ENCODE data around the gene LMBR1L. TPM values are rescaled to one million over a fixed set of nuclear protein-coding genes. Genes with fewer than 3 reads are reported as not detected.
A peak's percentile ranks its signal among the peaks of the same experiment; 100 is the strongest.

LMBR1L gene, protein sequence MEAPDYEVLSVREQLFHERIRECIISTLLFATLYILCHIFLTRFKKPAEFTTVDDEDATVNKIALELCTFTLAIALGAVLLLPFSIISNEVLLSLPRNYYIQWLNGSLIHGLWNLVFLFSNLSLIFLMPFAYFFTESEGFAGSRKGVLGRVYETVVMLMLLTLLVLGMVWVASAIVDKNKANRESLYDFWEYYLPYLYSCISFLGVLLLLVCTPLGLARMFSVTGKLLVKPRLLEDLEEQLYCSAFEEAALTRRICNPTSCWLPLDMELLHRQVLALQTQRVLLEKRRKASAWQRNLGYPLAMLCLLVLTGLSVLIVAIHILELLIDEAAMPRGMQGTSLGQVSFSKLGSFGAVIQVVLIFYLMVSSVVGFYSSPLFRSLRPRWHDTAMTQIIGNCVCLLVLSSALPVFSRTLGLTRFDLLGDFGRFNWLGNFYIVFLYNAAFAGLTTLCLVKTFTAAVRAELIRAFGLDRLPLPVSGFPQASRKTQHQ
- 100 to 1,000 TPM in 1 of 6 donors, 10 to 100 TPM in 5; 20.4 to 108 (median 57.7) TPM for total RNA-seq

DNA sequence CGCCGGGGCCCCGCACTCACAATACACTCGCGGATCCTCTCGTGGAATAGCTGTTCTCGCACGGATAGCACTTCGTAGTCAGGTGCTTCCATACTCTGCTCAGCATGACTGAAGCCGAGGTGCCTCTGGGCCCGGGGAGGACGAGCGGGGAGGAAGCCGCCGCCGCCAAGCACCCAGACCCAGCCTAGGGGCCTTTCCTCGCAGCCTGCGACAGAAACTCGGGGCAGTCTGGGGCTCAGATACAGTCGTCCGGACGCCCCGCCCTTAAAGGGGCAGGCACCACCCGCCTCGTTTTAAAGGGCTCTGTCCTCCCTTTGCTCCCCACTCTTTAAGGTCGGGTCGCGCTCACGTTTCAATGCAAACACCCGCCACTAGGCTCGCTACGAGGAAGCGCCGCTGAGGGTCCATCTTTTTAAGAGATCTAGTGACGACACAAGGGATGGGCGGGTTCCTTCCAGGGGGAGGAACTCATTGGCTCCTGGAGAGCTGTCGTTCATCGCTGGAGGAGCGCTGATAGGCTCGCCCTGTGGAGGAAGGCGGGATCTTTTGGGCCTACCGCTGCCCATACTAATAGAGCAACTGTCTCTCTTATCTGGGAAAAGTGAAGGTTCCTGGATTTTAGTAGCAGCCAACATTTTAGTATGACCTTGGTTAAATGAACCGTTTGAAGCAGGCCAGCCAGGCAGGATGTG, at the start of gene LMBR1L:
Gene LMBR1L, minus strand, starts transcription at position 384 of the 692 bp plus-strand sequence. Its CDS starts 292 bp downstream, at position 92.
- peak; percentile 90 to 96 for DNase-seq
- Histone ChIP-seq H3K36me3 (peaks cover 0 to 14% (median 4%) of the 10 kb centered on the region in 4 donors), H3K4me1 (peaks cover 30 to 50% (median 34%) of the 10 kb centered on the region in 4 donors), H3K4me3 (peak within 1 kb of the TSS; percentile 82 to 97 (median 90)), H3K27ac (peak within 1 kb of the TSS; percentile 94 to 100 (median 98)), H3K9me3 (no peaks in the 10 kb centered on the region), H3K27me3 (no peaks in the 10 kb centered on the region)
- peak; percentile 98 to 99 for ATAC-seq (ENCODE audit: low FRiP score in 2 of 2)
- 0 to 1% methylated on average over 4 to 32 of the region's 43 CpGs for WGBS, 2 donors
- TF ChIP-seq EP300 (IDR thresholded peaks at IDR 0.05) = no peak
- TF ChIP-seq POLR2AphosphoS5 (IDR thresholded peaks at IDR 0.05) = peak; percentile 67 to 94
- TF ChIP-seq, protein P1, sequence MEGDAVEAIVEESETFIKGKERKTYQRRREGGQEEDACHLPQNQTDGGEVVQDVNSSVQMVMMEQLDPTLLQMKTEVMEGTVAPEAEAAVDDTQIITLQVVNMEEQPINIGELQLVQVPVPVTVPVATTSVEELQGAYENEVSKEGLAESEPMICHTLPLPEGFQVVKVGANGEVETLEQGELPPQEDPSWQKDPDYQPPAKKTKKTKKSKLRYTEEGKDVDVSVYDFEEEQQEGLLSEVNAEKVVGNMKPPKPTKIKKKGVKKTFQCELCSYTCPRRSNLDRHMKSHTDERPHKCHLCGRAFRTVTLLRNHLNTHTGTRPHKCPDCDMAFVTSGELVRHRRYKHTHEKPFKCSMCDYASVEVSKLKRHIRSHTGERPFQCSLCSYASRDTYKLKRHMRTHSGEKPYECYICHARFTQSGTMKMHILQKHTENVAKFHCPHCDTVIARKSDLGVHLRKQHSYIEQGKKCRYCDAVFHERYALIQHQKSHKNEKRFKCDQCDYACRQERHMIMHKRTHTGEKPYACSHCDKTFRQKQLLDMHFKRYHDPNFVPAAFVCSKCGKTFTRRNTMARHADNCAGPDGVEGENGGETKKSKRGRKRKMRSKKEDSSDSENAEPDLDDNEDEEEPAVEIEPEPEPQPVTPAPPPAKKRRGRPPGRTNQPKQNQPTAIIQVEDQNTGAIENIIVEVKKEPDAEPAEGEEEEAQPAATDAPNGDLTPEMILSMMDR (IDR thresholded peaks at IDR 0.05) = peak; percentile 42 to 88 (median 84)
- TF ChIP-seq POLR2A (IDR thresholded peaks at IDR 0.05) = peak in 3 of 4 donors; percentile 46 to 92 (median 92)

DNA sequence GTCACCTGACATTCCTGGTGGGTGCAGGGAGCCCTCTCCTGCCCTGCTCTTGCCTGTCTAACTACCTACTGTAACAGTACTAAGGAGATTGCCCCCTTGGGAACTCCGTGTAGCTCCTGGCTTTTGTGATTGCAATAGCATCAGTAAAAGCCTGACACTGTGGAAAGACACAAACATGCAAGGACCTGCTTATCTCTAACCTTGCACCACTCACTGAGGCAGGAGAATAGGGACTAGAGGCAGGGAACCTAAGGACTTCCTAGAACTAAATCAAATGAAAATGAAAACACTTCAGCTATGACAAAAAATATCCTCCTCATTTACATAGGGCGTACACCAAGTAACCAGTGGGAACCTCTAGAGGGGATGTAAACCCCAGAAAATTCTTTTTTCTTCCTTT, 49.8 kb upstream of the LMBR1L start:
- no peak for DNase-seq
- H3K4me3 ChIP-seq = no peak overlapping the region
- no peak for TF ChIP-seq POLR2AphosphoS5 (IDR thresholded peaks at IDR 0.05)
- TF ChIP-seq EP300 (IDR thresholded peaks at IDR 0.05) = no peak
- no peak for TF ChIP-seq POLR2A (IDR thresholded peaks at IDR 0.05)
- TF ChIP-seq, protein P1 (IDR thresholded peaks at IDR 0.05) = no peak

DNA sequence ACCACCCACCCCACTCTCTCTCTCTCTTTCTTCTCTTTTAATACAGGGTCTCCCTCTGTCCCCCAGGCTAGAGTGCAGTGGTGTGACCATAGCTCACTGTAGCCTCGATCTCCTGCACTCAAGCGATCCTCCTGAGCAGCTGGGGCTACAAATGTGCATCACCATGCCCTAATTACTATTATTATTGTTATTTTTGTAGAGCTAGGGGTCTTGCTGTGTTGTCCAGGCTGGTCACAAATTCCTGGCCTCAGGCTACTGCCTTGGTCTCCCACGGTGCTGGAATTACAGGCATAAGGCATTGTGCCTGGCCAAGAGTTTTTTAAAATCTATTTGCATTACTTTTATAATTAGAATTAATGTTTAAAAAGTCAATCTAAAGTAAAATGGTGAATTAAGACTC, 43.6 kb upstream of the LMBR1L start:
- no peaks in the 10 kb centered on the region for H3K36me3 ChIP-seq
- H3K9me3 ChIP-seq = no peaks in the 10 kb centered on the region
- TF ChIP-seq POLR2AphosphoS5 (IDR thresholded peaks at IDR 0.05) (no peak), POLR2A (IDR thresholded peaks at IDR 0.05) (no peak), EP300 (IDR thresholded peaks at IDR 0.05) (no peak)
- TF ChIP-seq, protein P1 (IDR thresholded peaks at IDR 0.05) = no peak
- H3K27ac ChIP-seq = no peak overlapping the region
- no peak overlapping the region for H3K4me3 ChIP-seq
- DNase-seq (no peak), ATAC-seq (ENCODE audit: low FRiP score in 2 of 2) (no peak)
- H3K27me3 ChIP-seq = no peaks in the 10 kb centered on the region
- WGBS, 2 donors = 63 to 91% methylated on average over 3 of the region's 3 CpGs
- no peaks in the 10 kb centered on the region for H3K4me1 ChIP-seq

More for the DNA sequence above, 49.8 kb upstream of the LMBR1L start:
- Histone ChIP-seq H3K27ac (no peak overlapping the region), H3K9me3 (no peaks in the 10 kb centered on the region), H3K27me3 (no peaks in the 10 kb centered on the region), H3K4me1 (no peaks in the 10 kb centered on the region), H3K36me3 (no peaks in the 10 kb centered on the region)
- 68 to 82% methylated on average over 1 to 2 of the region's 2 CpGs for WGBS, 2 donors
- ATAC-seq (ENCODE audit: low FRiP score in 2 of 2) = no peak

DNA sequence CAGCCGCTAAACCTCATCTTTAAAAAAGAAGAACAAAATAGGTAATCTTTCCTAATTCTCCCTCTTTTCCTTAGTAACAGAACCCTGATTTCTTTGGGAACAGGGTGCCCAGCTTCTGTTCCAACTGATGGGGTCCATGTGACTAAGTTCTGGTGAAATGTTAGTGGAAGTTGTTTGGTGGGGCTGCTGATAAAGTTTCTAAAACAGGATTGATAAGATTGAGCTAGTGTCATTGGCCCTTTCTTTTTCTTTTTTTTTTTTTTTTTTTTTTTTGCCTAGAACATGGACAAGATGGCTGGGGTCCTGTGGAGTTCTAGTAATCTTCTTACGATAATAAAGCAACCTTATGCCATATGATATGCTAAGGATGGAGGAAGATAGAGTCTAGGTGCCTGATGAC, 36.7 kb upstream of the LMBR1L start:
- Histone ChIP-seq H3K36me3 (no peaks in the 10 kb centered on the region), H3K4me1 (no peaks in the 10 kb centered on the region), H3K9me3 (no peaks in the 10 kb centered on the region), H3K4me3 (no peak overlapping the region), H3K27me3 (no peaks in the 10 kb centered on the region), H3K27ac (no peak overlapping the region)
- ATAC-seq (ENCODE audit: low FRiP score in 2 of 2) (no peak), DNase-seq (no peak)
- WGBS, 2 donors = 98 to 100% methylated on average over 2 of the region's 2 CpGs
- TF ChIP-seq POLR2AphosphoS5 (IDR thresholded peaks at IDR 0.05) (no peak), EP300 (IDR thresholded peaks at IDR 0.05) (no peak), POLR2A (IDR thresholded peaks at IDR 0.05) (no peak)
- TF ChIP-seq, protein P1 (IDR thresholded peaks at IDR 0.05) = no peak

Measured in upper lobe of left lung (tissue), 6 donors.